GM21717 (cell line): ENCODE measurements around the gene TLDC2.
"Not testable (repeated sequence)": the region's sequence is repeated elsewhere in the genome, so short reads cannot be mapped to it uniquely, and the experiment has no call there.

Experiments used
- ATAC-seq: cut with Tn5 transposase; IDR thresholded peaks from one replicate; pipeline ENCODE4 v1.9.1; 2021; ENCODE audit warnings: mild to moderate bottlenecking, moderate library complexity; ENCODE audit not compliant: unreplicated experiment

The TLDC2 gene

GRCh38 chr20:36866681-36867495 lies 9.1 kb upstream of the TLDC2 start:
- ATAC-seq: no peak

- ATAC-seq: no peak
These were observed 4.0 kb upstream of the TLDC2 start for GRCh38 chr20:36871640-36872570.

- ATAC-seq: no peak
These were observed 3.1 kb upstream of the TLDC2 start for GRCh38 chr20:36872852-36873251.

- no peak for ATAC-seq
These were observed 2.3 kb upstream of the TLDC2 start for GRCh38 chr20:36873498-36874189.

- ATAC-seq: not testable (repeated sequence)
These were observed 845 bp upstream of the TLDC2 start for GRCh38 chr20:36875093-36875492.

- no peak for ATAC-seq
These were observed 515 bp downstream of the TLDC2 start for GRCh38 chr20:36876473-36876833.

- ATAC-seq: no peak
These were observed 3.0 kb downstream of the TLDC2 start for GRCh38 chr20:36878941-36879340.

GRCh38 chr20:36880741-36881250 lies 4.9 kb downstream of the TLDC2 start:
- no peak for ATAC-seq

- ATAC-seq: no peak
These were observed 5.4 kb downstream of the TLDC2 start for GRCh38 chr20:36881331-36881730.

- ATAC-seq: no peak
These were observed 6.0 kb downstream of the TLDC2 start for GRCh38 chr20:36881888-36882287.

- ATAC-seq: no peak
These were observed 8.1 kb downstream of the TLDC2 start for GRCh38 chr20:36883977-36884535.

GRCh38 chr20:36885356-36885755 lies 9.4 kb downstream of the TLDC2 start:
- no peak for ATAC-seq

GRCh38 chr20:36886859-36887751 lies 11.2 kb downstream of the TLDC2 start:
- ATAC-seq: no peak

- no peak for ATAC-seq
These were observed 11.8 kb downstream of the TLDC2 start for GRCh38 chr20:36887752-36888090.

- no peak for ATAC-seq
These were observed 13.1 kb downstream of the TLDC2 start for GRCh38 chr20:36888880-36889516.

- no peak for ATAC-seq
These were observed 14.6 kb downstream of the TLDC2 start for GRCh38 chr20:36890586-36890985.

- no peak for ATAC-seq
These were observed 15.3 kb downstream of the TLDC2 start for GRCh38 chr20:36891211-36891610.

GRCh38 chr20:36893801-36894200 lies 17.9 kb downstream of the TLDC2 start:
- no peak for ATAC-seq

- ATAC-seq: no peak
These were observed 19.1 kb downstream of the TLDC2 start for GRCh38 chr20:36895036-36895435.
